HEK293 (cell line): Measurements from ENCODE around the gene AADAT.
"Not testable (repeated sequence)": the region's sequence is repeated elsewhere in the genome, so short reads cannot be mapped to it uniquely, and the experiment has no call there.

Experiments used
- CTCF ChIA-PET: fragments of 350-600 bp; formaldehyde crosslinking; extraction: SDS; loops from one replicate; lab custom pipeline; 2021; ENCODE audit warnings: antibody characterized with exemption; lab: Yijun Ruan, JAX
- POLR2A ChIA-PET: fragments of 300-600 bp; formaldehyde crosslinking; extraction: SDS; loops from one replicate; lab custom pipeline; 2020; ENCODE audit warnings: antibody characterized with exemption, inconsistent platforms; lab: Yijun Ruan, JAX
- H3K27ac ChIP-seq: fragments of 200-500 bp; sonication (Bioruptor generic); 2 replicates; pipeline ENCODE4 v1.5.1; 2014; ENCODE audit warnings: low read depth, low read length, control low read depth, inconsistent platforms; ENCODE audit errors: extremely low read depth
- H3K36me3 ChIP-seq, 2 experiments: fragments of 200-500 bp in 1 of 2; sonication (Bioruptor generic) in 1 of 2; 1 replicate in 1 of 2; 2 replicates in 1 of 2; pipeline ENCODE4 v1.5.1; 2014 to 2017; ENCODE audit warnings: inconsistent platforms in 2 of 2, low read length in 2 of 2; ENCODE audit not compliant: control insufficient read depth in 2 of 2, insufficient read depth in 1 of 2
- H3K4me1 ChIP-seq: fragments of 200-500 bp; sonication (Bioruptor generic); 2 replicates; pipeline ENCODE4 v1.5.1; 2014; ENCODE audit warnings: mild to moderate bottlenecking, low read length, inconsistent platforms; ENCODE audit not compliant: control insufficient read depth, insufficient read depth
- H3K4me3 ChIP-seq: 2 replicates; pipeline ENCODE4 v1.5.1; 2011; ENCODE audit warnings: low read depth, mild to moderate bottlenecking, control low read depth, low read length, moderate library complexity
- H3K9me3 ChIP-seq: fragments of 200-500 bp; sonication (Bioruptor generic); 2 replicates; pipeline ENCODE4 v1.5.1; 2014; ENCODE audit warnings: low read depth, low read length, inconsistent platforms; ENCODE audit not compliant: control insufficient read depth, insufficient read depth
- EGR2 ChIP-seq: fragments of 450-650 bp; formaldehyde crosslinking; IDR thresholded peaks from 2 replicates; pipeline ENCODE4 v1.5.1; 2016; ENCODE audit warnings: low read depth, missing biosample characterization, missing genetic modification characterization
- GLI2 ChIP-seq: fragments of 450-650 bp; formaldehyde crosslinking; IDR thresholded peaks from 2 replicates; pipeline ENCODE4; 2017; ENCODE audit warnings: missing biosample characterization, missing genetic modification characterization, low read depth, borderline replicate concordance
- GLI4 ChIP-seq: fragments of 450-650 bp; formaldehyde crosslinking; IDR thresholded peaks from 2 replicates; pipeline ENCODE4 v1.5.1; 2016; ENCODE audit warnings: missing biosample characterization, missing genetic modification characterization
- KLF1 ChIP-seq: fragments of 450-650 bp; formaldehyde crosslinking; IDR thresholded peaks from 2 replicates; pipeline ENCODE4 v1.5.1; 2016; ENCODE audit warnings: missing biosample characterization, missing genetic modification characterization
- OSR2 ChIP-seq: fragments of 450-650 bp; formaldehyde crosslinking; IDR thresholded peaks from 2 replicates; pipeline ENCODE4 v1.5.1; 2016; ENCODE audit warnings: missing biosample characterization, missing genetic modification characterization
- SALL2 ChIP-seq: fragments of 450-650 bp; formaldehyde crosslinking; IDR thresholded peaks from 2 replicates; pipeline ENCODE4 v1.5.0; 2017; ENCODE audit warnings: missing biosample characterization, mild to moderate bottlenecking, missing genetic modification characterization, borderline replicate concordance
- SCRT2 ChIP-seq: fragments of 450-650 bp; formaldehyde crosslinking; IDR thresholded peaks from 2 replicates; pipeline ENCODE4 v1.5.1; 2016; ENCODE audit warnings: missing biosample characterization, missing genetic modification characterization
- SP3 ChIP-seq: fragments of 450-650 bp; formaldehyde crosslinking; IDR thresholded peaks from 2 replicates; pipeline ENCODE4 v1.5.1; 2016; ENCODE audit warnings: missing biosample characterization, missing genetic modification characterization
- ZFHX2 ChIP-seq: fragments of 450-650 bp; formaldehyde crosslinking; conservative IDR thresholded peaks from 2 replicates; pipeline ENCODE4 v1.5.1; 2016; ENCODE audit warnings: missing biosample characterization, missing genetic modification characterization
- ZNF16 ChIP-seq: fragments of 450-650 bp; formaldehyde crosslinking; IDR thresholded peaks from 2 replicates; pipeline ENCODE4 v1.5.1; 2016; ENCODE audit warnings: low read depth, missing biosample characterization, missing genetic modification characterization
- ZNF23 ChIP-seq: fragments of 450-650 bp; formaldehyde crosslinking; IDR thresholded peaks from 2 replicates; pipeline ENCODE4 v1.5.1; 2016; ENCODE audit warnings: missing biosample characterization, missing genetic modification characterization, borderline replicate concordance
- ZNF354C ChIP-seq: fragments of 450-650 bp; formaldehyde crosslinking; IDR thresholded peaks from 2 replicates; pipeline ENCODE4 v1.5.1; 2016; ENCODE audit warnings: missing biosample characterization, missing genetic modification characterization, low read depth, borderline replicate concordance
- ZNF544 ChIP-seq: fragments of 450-650 bp; formaldehyde crosslinking; IDR thresholded peaks from 2 replicates; pipeline ENCODE4 v1.5.0; 2017; ENCODE audit warnings: missing biosample characterization, missing genetic modification characterization
- ZNF596 ChIP-seq: fragments of 450-650 bp; IDR thresholded peaks from 2 replicates; pipeline ENCODE4 v1.5.0; 2018; ENCODE audit warnings: missing biosample characterization, mild to moderate bottlenecking, missing genetic modification characterization, moderate library complexity
- ZNF707 ChIP-seq: fragments of 450-650 bp; formaldehyde crosslinking; IDR thresholded peaks from 2 replicates; pipeline ENCODE4 v1.5.1; 2016; ENCODE audit warnings: missing biosample characterization, missing genetic modification characterization
- ZNF791 ChIP-seq: fragments of 450-650 bp; formaldehyde crosslinking; IDR thresholded peaks from 2 replicates; pipeline ENCODE4 v1.5.1; 2016; ENCODE audit warnings: missing biosample characterization, missing genetic modification characterization
- ZNF843 ChIP-seq: fragments of 450-650 bp; formaldehyde crosslinking; IDR thresholded peaks from 2 replicates; pipeline ENCODE4 v1.5.1; 2016; ENCODE audit warnings: missing biosample characterization, missing genetic modification characterization
- ZSCAN18 ChIP-seq: fragments of 450-650 bp; formaldehyde crosslinking; IDR thresholded peaks from 2 replicates; pipeline ENCODE4 v1.5.1; 2016; ENCODE audit warnings: missing biosample characterization, missing genetic modification characterization
- ZSCAN30 ChIP-seq: fragments of 450-650 bp; IDR thresholded peaks from 2 replicates; pipeline ENCODE4 v1.5.1; 2018; ENCODE audit warnings: missing biosample characterization, mild to moderate bottlenecking, missing genetic modification characterization, moderate library complexity
- TF ChIP-seq, protein P1 (sequence below): fragments of 450-650 bp; formaldehyde crosslinking; IDR thresholded peaks from 2 replicates; pipeline ENCODE4; 2016; ENCODE audit warnings: missing biosample characterization, missing genetic modification characterization
- TF ChIP-seq, protein P2 (sequence below): fragments of 450-650 bp; IDR thresholded peaks from 2 replicates; pipeline ENCODE4 v1.5.1; 2018; ENCODE audit warnings: missing biosample characterization, missing genetic modification characterization
- TF ChIP-seq, protein P3 (sequence below): fragments of 450-650 bp; formaldehyde crosslinking; optimal IDR thresholded peaks from 2 replicates; pipeline ENCODE3; 2016; ENCODE audit warnings: missing biosample characterization, mild to moderate bottlenecking, missing genetic modification characterization
- TF ChIP-seq, protein P4 (sequence below): fragments of 450-650 bp; formaldehyde crosslinking; IDR thresholded peaks from 2 replicates; pipeline ENCODE4 v1.5.1; 2016; ENCODE audit warnings: missing biosample characterization, missing genetic modification characterization

AADAT gene

DNA sequence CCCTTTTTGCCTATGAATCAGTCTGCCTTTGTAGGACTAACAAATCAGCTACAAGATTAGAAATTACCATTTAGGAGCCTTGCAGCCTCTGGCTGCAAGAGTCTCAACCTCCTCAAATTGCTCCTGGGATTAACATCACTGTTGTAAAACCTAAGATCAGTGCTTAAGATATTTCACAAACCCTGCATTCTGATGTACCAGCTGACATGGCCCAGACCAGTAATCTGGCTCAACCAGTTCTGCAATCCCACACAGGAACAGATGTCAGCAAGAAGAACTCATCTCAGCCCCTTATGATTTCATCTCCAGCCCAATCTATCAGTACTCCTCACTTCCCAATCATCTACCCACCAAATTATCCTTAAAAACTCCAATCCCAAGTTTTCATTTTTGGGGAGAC, 32.5 kb upstream of the AADAT start (continued):
- no peak for TF ChIP-seq ZSCAN18 (tag by site-specific recombination)
- TF ChIP-seq ZNF596, result no peak
- TF ChIP-seq, protein P1, sequence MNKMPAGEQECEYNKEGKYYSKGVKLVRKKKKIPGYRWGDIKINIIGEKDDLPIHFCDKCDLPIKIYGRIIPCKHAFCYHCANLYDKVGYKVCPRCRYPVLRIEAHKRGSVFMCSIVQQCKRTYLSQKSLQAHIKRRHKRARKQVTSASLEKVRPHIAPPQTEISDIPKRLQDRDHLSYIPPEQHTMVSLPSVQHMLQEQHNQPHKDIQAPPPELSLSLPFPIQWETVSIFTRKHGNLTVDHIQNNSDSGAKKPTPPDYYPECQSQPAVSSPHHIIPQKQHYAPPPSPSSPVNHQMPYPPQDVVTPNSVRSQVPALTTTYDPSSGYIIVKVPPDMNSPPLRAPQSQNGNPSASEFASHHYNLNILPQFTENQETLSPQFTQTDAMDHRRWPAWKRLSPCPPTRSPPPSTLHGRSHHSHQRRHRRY, result no peak
- TF ChIP-seq ZFHX2 (tag by site-specific recombination), result no peak
- TF ChIP-seq, protein P2, sequence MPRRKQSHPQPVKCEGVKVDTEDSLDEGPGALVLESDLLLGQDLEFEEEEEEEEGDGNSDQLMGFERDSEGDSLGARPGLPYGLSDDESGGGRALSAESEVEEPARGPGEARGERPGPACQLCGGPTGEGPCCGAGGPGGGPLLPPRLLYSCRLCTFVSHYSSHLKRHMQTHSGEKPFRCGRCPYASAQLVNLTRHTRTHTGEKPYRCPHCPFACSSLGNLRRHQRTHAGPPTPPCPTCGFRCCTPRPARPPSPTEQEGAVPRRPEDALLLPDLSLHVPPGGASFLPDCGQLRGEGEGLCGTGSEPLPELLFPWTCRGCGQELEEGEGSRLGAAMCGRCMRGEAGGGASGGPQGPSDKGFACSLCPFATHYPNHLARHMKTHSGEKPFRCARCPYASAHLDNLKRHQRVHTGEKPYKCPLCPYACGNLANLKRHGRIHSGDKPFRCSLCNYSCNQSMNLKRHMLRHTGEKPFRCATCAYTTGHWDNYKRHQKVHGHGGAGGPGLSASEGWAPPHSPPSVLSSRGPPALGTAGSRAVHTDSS (tag by site-specific recombination), result no peak
- TF ChIP-seq SP3 (tag by site-specific recombination), result no peak

GRCh38 chr4:170114636-170115035, 24.9 kb upstream of the AADAT start:
- Histone ChIP-seq H3K4me3 (no peak overlapping the region), H3K36me3 (no peaks in the 10 kb centered on the region), H3K27ac (no peak overlapping the region), H3K4me1 (no peaks in the 10 kb centered on the region), H3K9me3 (no peaks in the 10 kb centered on the region)
- ChIA-PET CTCF (no interaction called here), POLR2A (no interaction called here)
- TF ChIP-seq OSR2 (tag by site-specific recombination) (no peak), ZNF23 (tag by site-specific recombination) (no peak), GLI4 (tag by site-specific recombination) (no peak), ZNF791 (tag by site-specific recombination) (no peak), SCRT2 (tag by site-specific recombination) (no peak)
- TF ChIP-seq, protein P3, sequence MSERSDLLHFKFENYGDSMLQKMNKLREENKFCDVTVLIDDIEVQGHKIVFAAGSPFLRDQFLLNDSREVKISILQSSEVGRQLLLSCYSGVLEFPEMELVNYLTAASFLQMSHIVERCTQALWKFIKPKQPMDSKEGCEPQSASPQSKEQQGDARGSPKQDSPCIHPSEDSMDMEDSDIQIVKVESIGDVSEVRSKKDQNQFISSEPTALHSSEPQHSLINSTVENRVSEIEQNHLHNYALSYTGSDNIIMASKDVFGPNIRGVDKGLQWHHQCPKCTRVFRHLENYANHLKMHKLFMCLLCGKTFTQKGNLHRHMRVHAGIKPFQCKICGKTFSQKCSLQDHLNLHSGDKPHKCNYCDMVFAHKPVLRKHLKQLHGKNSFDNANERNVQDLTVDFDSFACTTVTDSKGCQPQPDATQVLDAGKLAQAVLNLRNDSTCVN (tag by site-specific recombination), result no peak
- TF ChIP-seq, all 188 proteins: peak for 0

- H3K4me3 ChIP-seq, H3K9me3 ChIP-seq, CTCF ChIA-PET, H3K4me1 ChIP-seq, POLR2A ChIA-PET, H3K36me3 ChIP-seq, H3K27ac ChIP-seq: not testable (repeated sequence)
Measured at GRCh38 chr4:170114183-170114582, 24.4 kb upstream of the AADAT start.

DNA sequence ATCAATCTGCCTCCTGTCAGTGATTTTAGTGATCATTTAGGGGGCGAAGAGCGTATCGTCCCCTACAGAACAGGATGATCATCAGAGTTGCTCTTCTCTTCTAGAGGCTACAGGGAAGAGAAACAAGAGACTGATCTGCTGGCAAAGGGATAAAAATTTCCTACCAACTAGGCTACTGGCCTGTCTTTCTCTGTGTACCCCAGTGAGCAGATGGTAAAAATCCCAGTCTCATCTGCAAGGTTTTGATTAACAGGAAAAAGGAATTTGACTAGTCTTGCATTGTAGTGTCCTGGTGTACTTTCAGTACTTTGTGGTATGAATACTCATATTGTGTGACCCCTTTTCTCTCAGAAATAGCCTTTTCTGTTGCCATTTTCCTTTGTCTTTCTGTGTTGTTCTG, 21.8 kb upstream of the AADAT start:
- Histone ChIP-seq H3K36me3 (no peaks in the 10 kb centered on the region), H3K4me1 (no peaks in the 10 kb centered on the region), H3K9me3 (no peaks in the 10 kb centered on the region), H3K27ac (no peak overlapping the region), H3K4me3 (no peak overlapping the region)
- CTCF ChIA-PET, result no interaction called here
- POLR2A ChIA-PET, result no interaction called here
- TF ChIP-seq ZNF544 (tag by site-specific recombination) (no peak), ZSCAN30 (tag by site-specific recombination) (no peak), ZNF354C (tag by site-specific recombination) (no peak), ZNF707 (tag by site-specific recombination) (no peak), EGR2 (no peak), KLF1 (tag by site-specific recombination) (no peak), GLI2 (tag by site-specific recombination) (no peak), ZNF843 (no peak), ZNF596 (no peak), SALL2 (no peak), ZNF16 (no peak)
- TF ChIP-seq, protein P3 (tag by site-specific recombination), result no peak
- TF ChIP-seq, protein P4, sequence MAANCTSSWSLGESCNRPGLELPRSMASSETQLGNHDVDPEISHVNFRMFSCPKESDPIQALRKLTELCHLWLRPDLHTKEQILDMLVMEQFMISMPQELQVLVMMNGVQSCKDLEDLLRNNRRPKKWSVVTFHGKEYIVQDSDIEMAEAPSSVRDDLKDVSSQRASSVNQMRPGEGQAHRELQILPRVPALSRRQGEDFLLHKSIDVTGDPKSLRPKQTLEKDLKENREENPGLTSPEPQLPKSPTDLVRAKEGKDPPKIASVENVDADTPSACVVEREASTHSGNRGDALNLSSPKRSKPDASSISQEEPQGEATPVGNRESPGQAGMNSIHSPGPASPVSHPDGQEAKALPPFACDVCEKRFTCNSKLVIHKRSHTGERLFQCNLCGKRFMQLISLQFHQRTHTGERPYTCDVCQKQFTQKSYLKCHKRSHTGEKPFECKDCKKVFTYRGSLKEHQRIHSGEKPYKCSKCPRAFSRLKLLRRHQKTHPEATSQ (tag by site-specific recombination), result no peak
